HG02970 (cell line): ENCODE measurements around the gene RTP3.
"Not testable (repeated sequence)": the region's sequence is repeated elsewhere in the genome, so short reads cannot be mapped to it uniquely, and the experiment has no call there.

Experiments used
- ATAC-seq: cut with Tn5 transposase; IDR thresholded peaks from one replicate; pipeline ENCODE4 v1.9.1; 2021; ENCODE audit warnings: mild to moderate bottlenecking, moderate library complexity, moderate number of reproducible peaks; ENCODE audit not compliant: unreplicated experiment, low FRiP score

RTP3 gene

DNA sequence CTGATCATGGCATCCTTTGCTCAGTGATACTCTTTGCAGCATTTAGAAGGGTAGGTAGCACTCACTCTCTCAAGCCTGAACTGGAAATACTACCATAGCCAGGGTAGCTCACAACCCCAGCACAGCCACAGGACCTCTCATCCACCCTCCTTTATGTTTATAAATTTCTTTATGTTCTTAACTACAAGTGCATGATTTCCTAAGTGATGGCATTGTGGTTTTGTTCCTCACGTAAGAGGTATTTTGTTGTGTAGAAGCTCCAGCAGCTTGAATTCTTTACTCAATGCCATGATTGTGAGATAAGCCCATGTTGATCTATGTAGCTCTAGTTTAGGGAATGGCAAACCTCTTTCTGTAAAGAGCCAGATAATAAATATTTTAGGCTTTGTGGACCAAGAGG, 7.9 kb upstream of the RTP3 start:
- no peak for ATAC-seq

DNA sequence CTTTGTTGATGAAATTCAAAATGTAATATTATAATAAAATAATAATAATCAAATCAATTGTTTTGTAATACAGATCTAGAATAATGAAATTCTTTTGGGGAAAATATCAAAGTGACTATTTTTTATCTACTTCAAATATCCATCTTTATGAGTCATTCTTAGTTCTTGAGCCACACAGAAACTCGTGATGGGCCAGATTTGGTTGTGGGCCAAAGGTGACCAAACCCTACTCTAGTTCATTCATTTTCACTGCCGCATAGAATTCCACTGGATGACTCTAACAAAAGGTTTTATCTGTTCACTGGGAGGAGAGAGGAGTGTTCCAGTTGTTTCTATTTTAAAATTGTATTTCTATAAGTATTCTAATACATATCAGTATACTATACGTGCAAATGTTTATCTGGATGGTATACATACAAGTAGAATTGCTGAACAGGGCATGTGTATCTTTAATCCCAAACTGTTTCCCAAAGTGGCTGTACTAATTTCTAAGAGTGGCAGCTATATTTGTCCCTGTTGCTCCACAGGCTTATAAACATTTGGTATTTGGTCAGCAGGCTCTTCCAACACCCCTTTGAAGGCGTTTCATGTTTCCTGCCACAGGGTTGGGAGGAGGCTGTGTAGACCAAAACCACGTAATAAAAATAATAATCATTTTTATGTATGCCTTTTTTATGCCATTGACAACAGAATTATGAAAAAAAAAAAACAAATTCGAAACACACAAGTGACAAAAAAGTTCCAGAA, 7.3 kb upstream of the RTP3 start:
- no peak for ATAC-seq

DNA sequence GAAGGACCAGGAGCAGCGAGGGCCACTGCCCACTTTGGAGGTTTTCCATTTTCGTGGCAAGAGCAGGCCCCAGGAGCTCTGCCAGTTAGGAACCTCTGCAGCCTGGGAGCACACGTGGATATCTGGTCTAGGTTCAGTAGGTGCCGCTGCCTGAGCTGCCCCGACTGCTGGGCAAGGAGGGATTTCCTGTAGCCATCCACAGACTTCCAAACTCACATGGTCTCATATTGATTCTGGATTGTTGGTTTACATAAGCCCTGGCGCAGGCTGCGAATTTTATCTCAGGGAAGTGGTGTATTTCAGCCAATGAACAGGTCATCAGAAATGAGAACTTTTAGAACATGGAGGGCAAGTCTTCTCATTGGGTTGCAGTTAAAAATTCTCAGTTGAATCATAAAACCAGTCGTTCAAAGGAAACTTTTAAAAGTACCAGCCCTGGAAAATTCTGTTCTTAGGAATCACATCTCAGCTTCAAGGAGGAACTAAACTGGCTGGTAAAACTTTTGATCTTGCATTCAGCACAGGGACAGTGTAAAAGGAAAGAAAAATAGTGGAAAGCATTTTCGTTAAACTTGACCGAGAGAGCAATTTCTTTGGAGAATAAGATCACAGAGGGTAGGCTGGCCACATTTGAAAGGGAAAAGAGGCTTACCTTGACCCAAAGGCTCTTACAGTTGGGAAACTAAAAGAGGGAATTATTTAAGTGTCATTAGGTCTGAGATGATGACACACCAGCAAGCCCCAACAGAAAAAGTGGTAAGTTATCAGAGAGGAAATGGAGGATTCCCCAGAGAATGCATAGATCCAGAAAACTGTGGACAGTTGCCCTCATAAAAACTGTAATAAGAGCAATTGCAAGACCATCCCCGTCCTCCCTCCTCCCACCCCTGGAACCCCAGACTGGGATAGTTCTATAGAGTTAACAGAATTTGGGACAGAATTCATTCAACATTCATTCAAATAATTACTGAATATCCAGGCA, 6.4 kb upstream of the RTP3 start:
- no peak for ATAC-seq

- no peak for ATAC-seq
Observed at GRCh38 chr3:46492890-46493547, 4.8 kb upstream of the RTP3 start.

GRCh38 chr3:46494491-46494890, 3.3 kb upstream of the RTP3 start:
- not testable (repeated sequence) for ATAC-seq

- ATAC-seq, result no peak
Observed at GRCh38 chr3:46495901-46496456, 1.8 kb upstream of the RTP3 start.

DNA sequence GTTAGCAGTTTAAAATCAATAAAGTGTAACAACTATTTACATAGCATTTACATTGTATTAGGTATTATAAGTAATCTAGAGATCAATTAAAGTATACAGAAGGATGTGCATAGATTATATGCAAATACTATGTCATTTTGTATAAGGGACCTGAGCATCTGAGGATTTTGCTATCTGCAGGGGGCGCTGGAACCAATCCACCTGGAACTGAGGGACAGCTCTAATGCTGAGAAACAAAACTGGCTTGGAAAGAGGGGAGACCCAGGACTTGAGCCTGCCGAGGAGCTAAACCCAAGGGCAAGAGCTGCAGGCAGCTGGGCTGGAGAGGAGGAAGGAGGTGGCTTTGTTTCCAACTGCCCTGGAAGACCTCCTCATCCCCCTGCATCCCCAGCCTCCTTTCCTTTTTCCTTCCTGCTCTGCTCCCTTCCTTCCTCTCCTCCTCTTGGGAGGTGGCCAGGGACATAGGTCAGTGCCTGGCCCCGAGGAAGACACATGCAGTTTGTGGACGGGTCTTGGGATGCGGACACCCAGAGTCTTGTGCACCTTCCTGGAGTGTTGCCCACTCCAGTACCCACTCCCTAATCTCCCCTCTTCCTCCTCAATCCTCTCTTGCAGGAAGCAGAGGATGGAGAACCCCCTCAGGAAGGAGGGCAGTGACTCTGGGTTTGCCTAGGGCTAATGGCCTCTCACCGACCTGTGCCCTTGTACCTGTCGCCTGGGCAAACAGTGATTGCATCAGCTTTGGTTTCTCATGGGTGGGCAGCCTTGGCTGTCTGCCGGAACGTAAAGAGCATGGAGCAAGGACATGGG, 825 bp upstream of the RTP3 start:
- ATAC-seq, result no peak

GRCh38 chr3:46498916-46499519, 1.2 kb downstream of the RTP3 start:
- ATAC-seq, result no peak

DNA sequence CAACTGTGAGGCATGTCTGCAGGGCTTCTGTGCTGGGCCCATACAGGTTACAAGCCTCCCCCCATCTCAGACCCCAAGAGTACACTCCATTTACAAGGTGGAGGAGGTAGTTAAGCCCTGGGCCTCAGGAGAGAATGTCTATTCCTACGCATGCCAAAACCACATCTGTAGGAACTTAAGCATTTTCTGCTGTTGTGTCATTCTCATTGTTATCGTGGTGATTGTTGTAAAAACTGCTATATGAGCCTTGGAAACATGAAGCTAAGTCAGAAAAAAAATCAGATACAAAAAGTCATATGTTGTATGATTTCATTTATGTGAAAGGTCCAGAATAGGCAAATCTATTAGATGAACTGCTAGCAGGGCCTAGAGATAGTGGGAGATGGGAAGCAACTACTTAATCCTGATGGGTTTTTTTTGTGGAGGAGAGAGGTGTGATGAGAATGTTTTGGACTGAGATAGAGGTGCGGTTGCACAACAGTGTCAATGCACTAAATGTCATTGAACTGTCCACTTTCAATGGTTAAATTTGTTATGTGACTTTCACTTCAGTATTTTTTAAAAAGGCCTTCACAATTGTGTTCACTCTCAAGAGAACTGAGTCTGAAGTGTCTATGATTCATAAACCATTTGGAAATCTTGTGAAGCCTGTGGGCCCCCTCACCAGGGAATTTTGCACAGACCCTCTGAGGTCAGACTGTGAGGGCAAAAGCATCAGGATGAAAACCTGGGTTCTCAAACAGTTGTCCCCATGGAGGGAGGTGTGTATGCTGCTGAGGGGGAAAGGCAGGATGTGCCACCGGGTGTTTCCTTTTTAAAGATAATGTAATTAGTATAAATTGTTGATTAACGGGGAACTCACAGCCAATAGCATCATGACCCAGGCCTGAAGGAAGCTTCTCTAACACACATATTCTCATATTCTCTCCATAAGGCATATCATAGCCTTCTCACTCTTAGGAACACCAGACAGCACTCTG, 3.2 kb downstream of the RTP3 start:
- no peak for ATAC-seq

- ATAC-seq, result no peak
Observed at GRCh38 chr3:46501702-46502101, 3.9 kb downstream of the RTP3 start.

DNA sequence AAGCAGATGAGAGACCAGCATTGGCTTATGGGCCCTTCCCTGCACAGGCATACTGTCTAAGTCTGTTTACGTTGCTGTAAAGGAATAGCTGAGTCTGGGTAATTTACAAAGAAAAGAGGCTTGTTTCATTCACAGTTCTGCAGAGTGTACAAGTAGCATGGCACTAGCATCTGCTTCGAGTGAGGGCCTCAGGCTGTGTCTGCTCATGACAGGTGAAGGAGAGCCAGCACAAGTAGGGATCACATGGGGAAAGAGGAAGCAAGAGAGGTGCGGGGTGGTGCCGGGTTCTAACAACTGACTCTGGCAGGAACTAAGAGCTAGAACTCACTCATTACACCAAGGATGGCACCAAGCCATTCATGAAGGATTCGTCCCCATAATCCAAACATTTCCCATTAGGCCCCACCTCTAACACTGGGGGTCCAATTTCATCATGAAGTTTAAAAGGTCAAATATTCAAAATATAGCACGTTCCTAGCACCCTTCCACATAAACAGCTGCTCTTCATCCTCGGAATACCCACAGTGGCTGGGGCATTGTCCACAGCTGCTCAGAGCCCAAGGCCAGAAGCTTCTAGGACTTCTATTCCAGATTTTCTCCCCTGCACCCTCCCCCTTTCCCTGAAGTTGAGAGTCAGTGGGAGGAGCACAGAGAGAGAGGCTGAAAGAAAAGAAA, 5.6 kb downstream of the RTP3 start:
- ATAC-seq, result no peak

- no peak for ATAC-seq
Observed at GRCh38 chr3:46504789-46505188, 7.0 kb downstream of the RTP3 start.

DNA sequence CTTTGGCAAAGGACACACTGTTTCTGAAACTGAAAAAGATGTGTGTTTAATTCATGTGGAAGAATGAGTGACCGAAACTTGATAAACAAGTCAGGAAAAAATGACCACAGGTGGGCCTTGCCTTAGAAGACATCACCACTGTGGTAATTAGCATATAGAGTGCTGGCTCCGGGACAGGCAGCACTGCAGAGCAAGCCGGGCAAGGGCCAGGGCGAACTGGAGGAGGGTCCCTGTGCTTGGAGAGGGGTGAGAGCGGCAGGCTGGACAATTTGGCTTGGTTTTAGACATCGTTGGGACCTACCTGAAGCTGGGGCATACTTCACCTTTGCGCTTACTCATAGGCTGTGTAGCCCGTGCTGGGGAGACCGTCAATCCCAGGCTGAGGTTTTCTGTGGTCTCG, 8.2 kb downstream of the RTP3 start:
- no peak for ATAC-seq

GRCh38 chr3:46506526-46506925, 8.8 kb downstream of the RTP3 start:
- no peak for ATAC-seq

DNA sequence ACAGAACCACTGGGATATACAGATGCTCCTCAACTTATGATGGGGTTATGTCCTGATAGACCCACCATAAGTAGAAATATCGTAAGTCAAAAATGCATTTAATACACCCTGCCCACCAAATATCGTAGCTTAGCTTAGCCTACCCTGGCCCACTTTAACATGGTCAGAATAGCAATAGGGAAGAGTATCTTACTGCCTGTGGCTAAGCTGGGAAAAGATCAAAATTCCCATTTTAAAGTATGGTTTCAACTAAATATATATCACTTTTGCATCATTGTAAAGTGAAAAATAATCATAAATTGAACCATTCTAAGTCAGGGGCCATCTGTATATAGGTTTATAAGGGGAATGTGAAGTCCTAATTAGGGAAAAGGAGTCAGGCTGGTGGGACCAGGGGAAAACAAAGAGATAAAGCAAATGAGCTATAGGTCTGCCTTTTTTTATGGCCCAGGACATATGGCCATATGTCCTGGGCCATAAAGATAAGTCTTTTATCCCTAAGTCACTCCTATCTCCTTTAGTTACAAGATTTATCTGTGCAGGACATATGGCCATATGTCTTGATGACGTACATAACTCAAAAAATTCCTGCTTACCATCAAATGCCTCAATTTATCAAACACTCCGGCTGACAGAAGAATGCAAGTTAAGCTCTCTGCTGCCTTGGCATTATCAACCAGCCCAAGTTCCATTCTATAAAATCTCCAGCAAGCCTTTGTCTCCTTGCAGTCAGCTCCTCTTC, 11.2 kb downstream of the RTP3 start:
- no peak for ATAC-seq

- ATAC-seq, result no peak
Observed at GRCh38 chr3:46509661-46510187, 11.9 kb downstream of the RTP3 start.

DNA sequence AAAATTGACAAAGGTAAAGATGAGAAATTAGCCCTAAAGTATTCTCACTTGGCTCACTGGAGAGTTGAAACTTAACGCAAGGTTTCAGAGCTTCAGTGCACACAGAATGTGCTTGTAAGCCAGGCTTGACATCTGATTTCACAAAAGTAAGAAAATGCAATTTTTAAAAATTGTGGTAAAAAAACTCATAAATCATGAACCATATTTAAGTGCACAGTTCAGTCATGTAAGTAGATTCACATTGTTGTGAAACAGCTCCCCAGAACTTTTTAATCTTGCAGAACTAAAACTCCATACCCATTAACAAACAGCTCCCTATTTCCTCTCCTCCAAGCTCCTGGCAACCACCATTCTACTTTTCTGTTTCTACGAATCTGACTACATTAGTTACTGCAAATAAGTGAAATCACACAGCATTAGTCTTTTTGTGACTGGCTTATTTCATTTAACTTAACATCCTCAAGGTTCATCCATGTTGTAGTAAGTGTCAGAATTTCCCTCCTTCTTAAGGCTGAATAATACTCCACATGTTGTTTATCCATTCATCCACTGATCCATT, 14.5 kb downstream of the RTP3 start:
- ATAC-seq, result no peak
